ENCODE measurements around the gene PTPRN2.

The PTPRN2 gene

DNA sequence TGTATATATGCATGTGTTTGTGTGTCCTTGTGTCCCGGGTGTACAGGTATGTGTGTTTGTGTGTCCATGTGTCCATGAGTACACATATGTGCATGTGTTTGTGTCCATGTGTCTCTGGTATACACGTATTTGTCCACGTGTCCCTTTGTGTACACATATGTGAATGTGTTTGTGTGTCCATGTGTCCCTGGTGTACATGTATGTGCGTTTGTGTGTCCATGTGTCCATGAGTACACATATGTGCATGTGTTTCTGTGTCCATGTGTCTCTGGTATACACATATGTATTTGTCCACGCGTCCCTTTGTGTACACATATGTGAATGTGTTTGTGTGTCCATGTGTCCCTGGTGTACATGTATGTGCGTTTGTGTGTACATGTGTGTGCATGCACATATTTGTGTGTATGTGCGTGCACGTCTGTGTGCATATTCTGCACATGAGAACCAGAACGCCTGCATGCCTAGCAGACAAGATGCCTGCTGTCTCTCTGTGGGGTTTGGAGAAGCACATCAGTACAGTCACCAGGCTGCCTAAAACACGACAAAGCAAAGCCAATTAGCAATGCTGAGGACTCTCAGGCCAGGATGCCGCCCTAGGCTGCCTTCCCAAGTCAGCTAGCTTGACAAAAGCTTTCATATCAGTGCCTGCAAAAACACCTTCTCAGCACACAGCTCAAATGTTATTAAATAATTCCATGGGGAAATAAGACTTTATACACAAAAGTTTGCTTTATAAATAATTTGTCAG, 327.8 kb downstream of the PTPRN2 start:
- no peak overlapping the region for H3K4me3 ChIP-seq (ENCODE audit: low read depth, low read length)
- TF ChIP-seq, protein P1, sequence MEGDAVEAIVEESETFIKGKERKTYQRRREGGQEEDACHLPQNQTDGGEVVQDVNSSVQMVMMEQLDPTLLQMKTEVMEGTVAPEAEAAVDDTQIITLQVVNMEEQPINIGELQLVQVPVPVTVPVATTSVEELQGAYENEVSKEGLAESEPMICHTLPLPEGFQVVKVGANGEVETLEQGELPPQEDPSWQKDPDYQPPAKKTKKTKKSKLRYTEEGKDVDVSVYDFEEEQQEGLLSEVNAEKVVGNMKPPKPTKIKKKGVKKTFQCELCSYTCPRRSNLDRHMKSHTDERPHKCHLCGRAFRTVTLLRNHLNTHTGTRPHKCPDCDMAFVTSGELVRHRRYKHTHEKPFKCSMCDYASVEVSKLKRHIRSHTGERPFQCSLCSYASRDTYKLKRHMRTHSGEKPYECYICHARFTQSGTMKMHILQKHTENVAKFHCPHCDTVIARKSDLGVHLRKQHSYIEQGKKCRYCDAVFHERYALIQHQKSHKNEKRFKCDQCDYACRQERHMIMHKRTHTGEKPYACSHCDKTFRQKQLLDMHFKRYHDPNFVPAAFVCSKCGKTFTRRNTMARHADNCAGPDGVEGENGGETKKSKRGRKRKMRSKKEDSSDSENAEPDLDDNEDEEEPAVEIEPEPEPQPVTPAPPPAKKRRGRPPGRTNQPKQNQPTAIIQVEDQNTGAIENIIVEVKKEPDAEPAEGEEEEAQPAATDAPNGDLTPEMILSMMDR (IDR thresholded peaks at IDR 0.05; ENCODE audit: low read depth, low read length, missing control alignments), result no peak
- DNase-seq (ENCODE audit: low read depth), result no peak

DNA sequence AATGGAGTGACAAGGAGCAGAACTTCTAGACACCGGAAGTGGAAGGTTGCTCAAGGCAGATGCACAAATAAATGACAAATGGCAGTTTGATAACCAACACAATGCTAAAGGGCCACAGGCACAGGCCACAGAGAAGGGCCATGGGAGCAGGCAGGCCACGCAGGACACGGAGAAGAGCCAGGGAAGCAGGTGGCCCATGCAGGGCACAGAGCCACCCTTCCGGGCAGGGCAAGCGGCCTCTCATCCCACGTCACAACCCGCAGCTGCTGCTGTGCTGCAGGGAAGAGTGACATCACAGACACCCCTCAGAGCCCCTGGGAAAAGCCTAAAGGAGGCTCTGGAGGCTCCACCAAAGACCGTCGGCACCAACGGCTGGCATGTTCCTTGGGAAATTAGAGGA, 328.5 kb downstream of the PTPRN2 start:
- no peak for DNase-seq (ENCODE audit: low read depth)
- H3K4me3 ChIP-seq (ENCODE audit: low read depth, low read length), result no peak overlapping the region
- TF ChIP-seq, protein P1 (IDR thresholded peaks at IDR 0.05; ENCODE audit: low read depth, low read length, missing control alignments), result no peak

DNA sequence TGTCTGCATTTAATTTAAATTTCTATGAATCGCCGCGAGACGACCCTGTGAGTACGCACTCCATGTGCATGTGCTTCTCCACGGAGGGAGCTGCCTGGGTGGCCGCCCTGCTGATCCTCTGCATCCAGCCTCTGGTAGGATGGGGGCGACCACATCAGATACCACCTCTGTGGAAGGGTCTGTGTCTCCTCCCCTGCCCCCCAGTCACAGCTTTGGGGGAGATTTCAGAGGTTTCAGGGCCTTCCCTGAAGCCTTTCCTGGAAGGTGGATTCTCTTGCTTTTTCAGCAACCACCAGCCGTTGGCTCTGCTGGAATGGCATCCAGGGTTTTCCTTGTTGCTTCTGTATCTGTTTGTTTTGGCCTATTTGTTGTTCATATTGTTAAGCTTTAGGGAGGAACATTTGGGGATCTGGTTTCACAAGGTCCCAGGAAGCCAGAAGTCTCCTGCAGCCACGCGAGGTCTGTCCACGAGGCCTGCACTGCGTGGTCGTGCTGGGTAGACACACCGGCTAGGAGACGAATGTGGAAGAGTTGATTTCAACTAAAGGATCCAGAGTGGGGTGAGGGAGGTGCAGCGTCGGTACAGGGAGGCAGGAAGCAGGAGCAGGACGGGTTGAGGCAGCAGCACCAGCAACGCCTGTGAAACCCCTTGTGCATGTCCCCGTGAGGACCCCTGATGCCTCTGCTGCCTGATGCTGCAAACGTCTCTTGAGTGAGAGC, 329.1 kb downstream of the PTPRN2 start:
- TF ChIP-seq, protein P1 (IDR thresholded peaks at IDR 0.05; ENCODE audit: low read depth, low read length, missing control alignments), result no peak
- H3K4me3 ChIP-seq (ENCODE audit: low read depth, low read length), result no peak overlapping the region
- DNase-seq (ENCODE audit: low read depth), result no peak

DNA sequence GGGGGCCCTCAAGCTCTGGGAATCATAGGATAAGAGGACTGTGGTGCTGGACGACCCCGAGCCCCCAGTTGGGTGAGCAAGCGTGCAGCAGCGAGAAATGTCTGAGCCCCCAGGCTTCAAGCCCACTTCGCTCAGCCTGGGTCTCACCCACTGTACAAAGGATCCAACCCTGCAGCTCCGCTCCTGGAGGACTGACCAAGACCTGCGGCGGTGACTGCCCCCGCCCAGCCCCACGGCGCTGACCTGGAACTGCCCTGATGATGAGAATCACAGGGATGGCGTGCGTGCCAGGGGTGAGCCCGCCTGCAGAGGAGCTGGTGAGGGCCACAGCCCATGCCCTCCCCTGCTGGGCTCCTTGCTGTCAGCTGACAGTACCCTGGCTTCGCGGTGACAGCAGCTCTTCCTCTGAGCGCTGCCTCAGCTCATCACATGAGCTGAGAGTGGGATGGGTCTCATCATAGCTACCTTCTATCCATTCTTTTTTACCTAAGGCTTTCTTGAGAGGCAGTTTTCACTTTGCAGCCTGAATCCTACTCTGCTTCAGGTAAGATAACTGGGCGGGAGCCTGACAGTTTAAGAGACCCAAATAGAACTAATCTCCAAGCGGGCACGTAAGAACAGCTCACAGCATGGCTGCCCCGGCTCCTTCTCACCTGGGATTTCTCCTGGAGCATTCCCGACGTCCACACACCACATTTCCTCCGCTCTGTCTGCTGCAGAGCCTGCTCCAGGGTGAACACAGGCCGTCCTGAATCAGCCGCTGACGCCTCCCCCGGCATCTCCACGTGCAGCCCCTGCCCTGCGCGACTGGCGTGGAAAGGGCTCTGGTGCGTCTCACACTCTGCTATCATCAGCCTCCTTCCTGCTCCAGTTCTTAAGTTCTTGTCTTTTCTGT, 329.9 kb downstream of the PTPRN2 start:
- TF ChIP-seq, protein P1 (IDR thresholded peaks at IDR 0.05; ENCODE audit: low read depth, low read length, missing control alignments), result no peak
- DNase-seq (ENCODE audit: low read depth), result no peak
- H3K4me3 ChIP-seq (ENCODE audit: low read depth, low read length), result no peak overlapping the region

DNA sequence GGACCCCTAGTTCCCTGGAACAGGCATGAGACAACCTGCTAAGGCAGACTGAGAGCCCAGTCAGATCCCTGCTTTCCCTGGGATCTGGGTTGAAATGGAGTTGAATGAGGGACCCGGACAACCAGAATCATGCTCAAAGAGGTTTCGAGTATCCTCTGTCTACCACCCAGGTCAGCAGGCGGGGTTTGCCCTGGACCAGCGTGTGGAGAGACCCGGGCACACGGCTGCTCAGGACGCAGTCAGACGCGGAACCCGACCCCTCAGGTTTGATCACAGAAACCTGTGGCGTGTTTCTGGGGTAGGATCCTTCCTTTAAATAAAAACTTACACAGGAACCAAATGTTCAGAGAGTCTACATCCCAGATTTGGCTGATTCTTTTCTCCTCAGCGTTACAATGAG, 330.6 kb downstream of the PTPRN2 start:
- TF ChIP-seq, protein P1 (IDR thresholded peaks at IDR 0.05; ENCODE audit: low read depth, low read length, missing control alignments), result no peak
- H3K4me3 ChIP-seq (ENCODE audit: low read depth, low read length), result no peak overlapping the region
- no peak for DNase-seq (ENCODE audit: low read depth)

DNA sequence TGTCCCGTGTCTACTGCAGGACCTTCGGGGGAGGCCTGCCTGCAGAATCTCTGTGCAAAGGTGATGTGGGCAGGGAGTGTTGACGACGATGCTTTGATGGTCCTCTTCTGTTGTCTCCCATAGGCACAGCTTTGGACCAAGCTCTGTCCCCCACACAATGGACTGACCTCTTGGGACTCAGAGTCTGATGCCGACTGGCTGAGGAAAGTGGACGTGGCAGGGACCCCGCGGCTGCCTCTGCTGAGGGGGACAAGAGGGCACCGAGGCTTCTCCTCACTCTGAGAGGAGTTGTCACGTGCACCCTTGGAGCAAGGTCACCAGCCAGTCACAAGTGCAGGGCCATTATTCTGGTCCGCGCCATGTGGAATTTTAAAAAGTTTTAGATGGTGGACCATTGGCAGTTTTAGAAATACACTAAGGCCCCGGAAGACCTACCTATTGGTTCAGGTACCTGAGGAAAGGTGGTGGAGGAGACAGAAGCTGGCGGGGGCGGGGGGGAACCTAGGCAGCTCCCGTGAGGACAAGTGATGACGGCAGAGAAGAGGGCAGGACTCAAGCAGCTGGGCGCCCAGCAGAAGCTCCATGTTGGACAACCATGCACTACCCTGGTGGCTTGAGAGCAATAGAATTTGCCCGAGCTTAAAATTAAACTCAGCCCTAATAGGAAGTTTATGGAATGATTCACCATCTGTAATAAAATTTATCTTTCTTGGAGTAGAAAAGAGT, 331.4 kb downstream of the PTPRN2 start:
- H3K4me3 ChIP-seq (ENCODE audit: low read depth, low read length), result no peak overlapping the region
- DNase-seq (ENCODE audit: low read depth), result no peak
- TF ChIP-seq, protein P1 (IDR thresholded peaks at IDR 0.05; ENCODE audit: low read depth, low read length, missing control alignments), result no peak
